GM12801 (cell line): Measurements from ENCODE around the gene NDUFV1.

ENCODE experiments used
- TF ChIP-seq, protein P1 (sequence below): IDR thresholded peaks from one replicate; pipeline ENCODE4 v1.5.1; 2011; ENCODE audit warnings: control low read depth; ENCODE audit not compliant: insufficient read length; ENCODE audit errors: extremely low read depth

The NDUFV1 gene

GRCh38 chr11:67606093-67606491, 644 bp upstream of the NDUFV1 start:
- TF ChIP-seq, protein P1, sequence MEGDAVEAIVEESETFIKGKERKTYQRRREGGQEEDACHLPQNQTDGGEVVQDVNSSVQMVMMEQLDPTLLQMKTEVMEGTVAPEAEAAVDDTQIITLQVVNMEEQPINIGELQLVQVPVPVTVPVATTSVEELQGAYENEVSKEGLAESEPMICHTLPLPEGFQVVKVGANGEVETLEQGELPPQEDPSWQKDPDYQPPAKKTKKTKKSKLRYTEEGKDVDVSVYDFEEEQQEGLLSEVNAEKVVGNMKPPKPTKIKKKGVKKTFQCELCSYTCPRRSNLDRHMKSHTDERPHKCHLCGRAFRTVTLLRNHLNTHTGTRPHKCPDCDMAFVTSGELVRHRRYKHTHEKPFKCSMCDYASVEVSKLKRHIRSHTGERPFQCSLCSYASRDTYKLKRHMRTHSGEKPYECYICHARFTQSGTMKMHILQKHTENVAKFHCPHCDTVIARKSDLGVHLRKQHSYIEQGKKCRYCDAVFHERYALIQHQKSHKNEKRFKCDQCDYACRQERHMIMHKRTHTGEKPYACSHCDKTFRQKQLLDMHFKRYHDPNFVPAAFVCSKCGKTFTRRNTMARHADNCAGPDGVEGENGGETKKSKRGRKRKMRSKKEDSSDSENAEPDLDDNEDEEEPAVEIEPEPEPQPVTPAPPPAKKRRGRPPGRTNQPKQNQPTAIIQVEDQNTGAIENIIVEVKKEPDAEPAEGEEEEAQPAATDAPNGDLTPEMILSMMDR, result no peak

GRCh38 chr11:67607507-67607906, 771 bp downstream of the NDUFV1 start:
- TF ChIP-seq, protein P1, result no peak

- TF ChIP-seq, protein P1, result no peak
These were observed 1.8 kb downstream of the NDUFV1 start for GRCh38 chr11:67608486-67608885.

DNA sequence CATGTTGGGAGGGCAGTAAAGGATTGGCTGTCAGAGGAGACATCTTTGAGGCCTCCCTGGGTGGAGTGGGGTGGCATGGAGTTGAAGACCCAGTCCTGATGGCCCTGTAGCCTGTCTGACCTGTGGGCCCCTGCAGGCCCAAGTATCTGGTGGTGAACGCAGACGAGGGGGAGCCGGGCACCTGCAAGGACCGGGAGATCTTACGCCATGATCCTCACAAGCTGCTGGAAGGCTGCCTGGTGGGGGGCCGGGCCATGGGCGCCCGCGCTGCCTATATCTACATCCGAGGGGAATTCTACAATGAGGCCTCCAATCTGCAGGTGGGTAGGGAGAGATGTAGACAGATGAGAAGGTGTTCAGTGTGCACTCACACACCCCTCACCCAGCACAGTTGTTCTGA, 2.6 kb downstream of the NDUFV1 start:
- TF ChIP-seq, protein P1, result no peak

GRCh38 chr11:67610302-67610868, 3.6 kb downstream of the NDUFV1 start:
- TF ChIP-seq, protein P1, result no peak

DNA sequence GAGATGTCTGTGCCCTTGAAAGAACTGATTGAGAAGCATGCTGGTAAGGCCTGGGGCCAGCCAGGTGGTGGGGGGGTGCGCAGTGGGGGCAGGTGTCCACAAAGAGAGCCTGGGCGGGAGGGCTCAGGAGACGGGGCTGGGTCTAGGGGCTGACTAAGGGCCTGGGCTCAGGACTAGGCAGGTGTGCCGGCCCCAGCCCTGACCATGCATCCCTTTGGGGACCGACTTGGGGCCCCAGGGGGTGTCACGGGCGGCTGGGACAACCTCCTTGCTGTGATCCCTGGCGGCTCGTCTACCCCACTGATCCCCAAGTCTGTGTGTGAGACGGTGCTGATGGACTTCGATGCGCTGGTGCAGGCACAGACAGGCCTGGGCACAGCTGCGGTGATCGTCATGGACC, 4.4 kb downstream of the NDUFV1 start:
- TF ChIP-seq, protein P1, result no peak

GRCh38 chr11:67611704-67612587, 5.2 kb downstream of the NDUFV1 start:
- TF ChIP-seq, protein P1, result no peak
